DOHH2 (cell line): ENCODE results near the gene AURKAIP1.

Source experiments
- CTCF ChIP-seq: fragments of 200-600 bp; sonication (generic); IDR thresholded peaks from one replicate; pipeline ENCODE4 v1.5.1; 2014; ENCODE audit warnings: antibody characterized with exemption, mild to moderate bottlenecking, low read depth, low read length; ENCODE audit not compliant: poor library complexity, severe bottlenecking
- EZH2phosphoT487 ChIP-seq: fragments of 200-600 bp; sonication (generic); IDR thresholded peaks from 2 replicates; pipeline ENCODE4 v1.6.1; 2017; ENCODE audit warnings: borderline replicate concordance, mild to moderate bottlenecking, antibody characterized with exemption, low read length, moderate library complexity, mixed read lengths

- TF ChIP-seq CTCF (no peak), EZH2phosphoT487 (no peak)
Measured at GRCh38 chr1:1422465-1423244, 47.6 kb upstream of the AURKAIP1 start.
